ENCODE data around the gene NOSIP. TPM values are rescaled to one million over a fixed set of nuclear protein-coding genes. Genes with fewer than 3 reads are reported as not detected.

NOSIP gene
- total and polyA plus RNA-seq, 2 of the 4 experiments (the other 2 are of a cell fraction), result 118 to 138 TPM

DNA sequence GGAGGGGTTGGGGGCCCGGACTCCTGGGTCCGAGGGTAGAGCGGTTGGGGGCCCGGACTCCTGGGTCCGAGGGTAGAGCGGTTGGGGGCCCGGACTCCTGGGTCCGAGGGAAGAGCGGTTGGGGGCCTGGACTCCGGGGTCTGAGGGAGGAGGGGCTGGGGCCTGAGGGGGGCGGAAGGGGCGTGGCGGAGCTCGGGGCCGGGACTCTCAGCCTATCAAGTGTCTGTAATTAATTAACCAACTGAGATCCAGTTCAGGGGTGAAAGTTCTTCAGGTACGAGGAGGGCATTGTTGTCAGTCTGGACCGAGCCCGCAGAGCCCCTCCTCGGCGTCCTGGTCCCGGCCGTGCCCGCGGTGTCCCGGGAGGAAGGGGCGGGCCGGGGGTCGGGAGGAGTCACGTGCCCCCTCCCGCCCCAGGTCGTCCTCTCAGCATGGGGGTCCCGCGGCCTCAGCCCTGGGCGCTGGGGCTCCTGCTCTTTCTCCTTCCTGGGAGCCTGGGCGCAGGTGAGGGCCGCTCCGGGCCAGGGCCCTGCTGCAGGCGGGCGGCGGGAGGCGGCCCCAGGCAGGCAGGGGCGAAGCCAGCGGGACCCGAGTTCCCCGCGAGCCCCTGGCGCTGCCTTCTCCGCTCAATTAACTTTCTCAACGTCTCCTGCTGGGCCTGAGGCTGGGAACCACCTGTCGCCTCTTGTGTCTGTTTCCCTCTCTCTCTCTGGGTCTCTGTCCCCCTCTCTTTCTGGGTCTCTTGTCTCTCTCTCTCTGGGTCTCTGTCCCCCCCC, 67.2 kb downstream of the NOSIP start:
- Histone ChIP-seq H4K20me1 (ENCODE audit: insufficient read depth, low read length) (no peaks in the 10 kb centered on the region), H3K9me1 (ENCODE audit: insufficient read depth, low read length) (0 out of 2 replicates have a peak, but pooled peaks cover 4% of the 10 kb centered on the region), H4K91ac (ENCODE audit: insufficient read depth, low read depth, low read length) (peak overlapping the region; percentile 52; the same call in 1 of the 2 replicates), H3K4me1 (ENCODE audit: control insufficient read depth, insufficient read depth, low read length) (peaks cover 5% of the 10 kb centered on the region; the same call in 1 of the 2 replicates), H2AK9ac (replicated peaks; ENCODE audit: low read depth, low read length, poor library complexity) (peak overlapping the region; percentile 85), H3K14ac (replicated peaks; ENCODE audit: low read depth, low read length) (peak overlapping the region; percentile 82; the same call in 1 of the 2 replicates), H3K4me2 (ENCODE audit: low read depth, low read length) (peak overlapping the region; percentile 76), H3K9me3 (ENCODE audit: control insufficient read depth, insufficient read depth, low read length) (no peaks in the 10 kb centered on the region), H3K23ac (ENCODE audit: low read depth, low read length) (no peak overlapping the region), H3K56ac (ENCODE audit: extremely low read depth, insufficient read depth, low read length) (peak overlapping the region; percentile 32; the same call in 1 of the 2 replicates), H3K4ac (ENCODE audit: low read depth, low read length) (peak overlapping the region; percentile 87; the same call in 1 of the 2 replicates), H2AFZ (replicated peaks; ENCODE audit: low read length, poor library complexity) (peak overlapping the region; percentile 99), H4K5ac (ENCODE audit: low read depth, low read length) (peak overlapping the region; percentile 23; the same call in 1 of the 2 replicates), H3K27ac (ENCODE audit: insufficient read depth, low read length) (no peak overlapping the region; the same call in 1 of the 2 replicates), H3K27me3 (ENCODE audit: control insufficient read depth, insufficient read depth, low read length) (no peaks in the 10 kb centered on the region), H2BK5ac (ENCODE audit: low read depth, low read length, poor library complexity, severe bottlenecking) (no peak overlapping the region), H3K18ac (ENCODE audit: low read depth, low read length) (no peak overlapping the region), H2BK20ac (ENCODE audit: low read depth, low read length) (no peak overlapping the region), H3K9ac (ENCODE audit: low read depth, low read length) (peak overlapping the region; percentile 68), H3K4me3 (ENCODE audit: insufficient read depth, low read depth, low read length) (peak overlapping the region; percentile 57), H2BK120ac (ENCODE audit: low read depth, low read length) (peak overlapping the region; percentile 19; the same call in 1 of the 2 replicates), H2BK15ac (ENCODE audit: low read depth, low read length) (peak overlapping the region; percentile 13; the same call in 1 of the 3 replicates), H2AK5ac (ENCODE audit: low read depth, low read length) (no peak overlapping the region), H3K36me3 (ENCODE audit: control insufficient read depth, insufficient read depth, low read length) (peaks cover 7% of the 10 kb centered on the region; the same call in 1 of the 2 replicates), H3K79me1 (ENCODE audit: low read depth in 1 of 2, low read length in 2 of 2) (peaks cover 6 to 8% of the 10 kb centered on the region in 2 experiments; a peak in 2 of 4 replicates), H4K8ac (ENCODE audit: low read depth in 2 of 2, low read length in 2 of 2) (peak overlapping the region; percentile 87 to 97; a peak in 3 of 4 replicates)
- no TSS peak for BruUV-seq (replicated peaks)
- in situ Hi-C loops (cut with MboI; ENCODE audit: low sequenced_read_pairs) (no loop called here), intact Hi-C loops (cut with micrococcal nuclease) (no loop called here), dilution Hi-C loops (cut with HindIII; ENCODE audit: low sequenced_read_pairs, unreplicated experiment) (no loop called here)
- POLR2A ChIA-PET (ENCODE audit: unreplicated experiment), result interaction anchor here (0.5 to 1.0 kb wide), 2 partner anchors 25 to 40 kb away, joined by 3 to 5 read pairs; no protein-coding TSS in a partner anchor
- 1% methylated on average over 27 of the region's 50 CpGs; no CpG with 5 or more reads in 1 of the 2 experiments for WGBS, 2 experiments (ENCODE audit: extremely low coverage in 2 of 2, insufficient read length in 1 of 2)
- CTCF ChIA-PET, result no interaction called here
- DNase-seq, result no peak
- TF ChIP-seq, protein P1, sequence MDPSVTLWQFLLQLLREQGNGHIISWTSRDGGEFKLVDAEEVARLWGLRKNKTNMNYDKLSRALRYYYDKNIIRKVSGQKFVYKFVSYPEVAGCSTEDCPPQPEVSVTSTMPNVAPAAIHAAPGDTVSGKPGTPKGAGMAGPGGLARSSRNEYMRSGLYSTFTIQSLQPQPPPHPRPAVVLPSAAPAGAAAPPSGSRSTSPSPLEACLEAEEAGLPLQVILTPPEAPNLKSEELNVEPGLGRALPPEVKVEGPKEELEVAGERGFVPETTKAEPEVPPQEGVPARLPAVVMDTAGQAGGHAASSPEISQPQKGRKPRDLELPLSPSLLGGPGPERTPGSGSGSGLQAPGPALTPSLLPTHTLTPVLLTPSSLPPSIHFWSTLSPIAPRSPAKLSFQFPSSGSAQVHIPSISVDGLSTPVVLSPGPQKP (IDR thresholded peaks at IDR 0.05; ENCODE audit: borderline replicate concordance, low read depth, low read length), result no peak
- TF ChIP-seq, protein P2, sequence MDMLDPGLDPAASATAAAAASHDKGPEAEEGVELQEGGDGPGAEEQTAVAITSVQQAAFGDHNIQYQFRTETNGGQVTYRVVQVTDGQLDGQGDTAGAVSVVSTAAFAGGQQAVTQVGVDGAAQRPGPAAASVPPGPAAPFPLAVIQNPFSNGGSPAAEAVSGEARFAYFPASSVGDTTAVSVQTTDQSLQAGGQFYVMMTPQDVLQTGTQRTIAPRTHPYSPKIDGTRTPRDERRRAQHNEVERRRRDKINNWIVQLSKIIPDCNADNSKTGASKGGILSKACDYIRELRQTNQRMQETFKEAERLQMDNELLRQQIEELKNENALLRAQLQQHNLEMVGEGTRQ (IDR thresholded peaks at IDR 0.05; ENCODE audit: low read depth, low read length), result peak; percentile 47; the same call in 1 of the 2 replicates
- 0 out of 2 replicates have a peak, but pooled peaks have one; percentile 5 for TF ChIP-seq BHLHE40 (IDR thresholded peaks at IDR 0.05; ENCODE audit: low read depth, low read length)
- no peak for TF ChIP-seq NFE2L2 (IDR thresholded peaks at IDR 0.05; ENCODE audit: low read depth, low read length)
- TF ChIP-seq RFX5 (IDR thresholded peaks at IDR 0.05; ENCODE audit: low read depth, low read length), result no peak
- no peak for TF ChIP-seq MAZ (IDR thresholded peaks at IDR 0.05; ENCODE audit: borderline replicate concordance, low read depth, low read length)
- ATAC-seq (ENCODE audit: low read depth), result peak; percentile 84

All from IMR-90 (cell line).